CD4-positive, alpha-beta T cell treated with Interleukin-15 for 4 hours (primary cell): ENCODE data around the gene ZBTB16.

Experiments used
- DNase-seq: peaks from one replicate; pipeline ENCODE4 v3.0.0-alpha.2; 2020; ENCODE audit warnings: low spot score

ZBTB16 gene

GRCh38 chr11:114211444-114212121, 152.1 kb downstream of the ZBTB16 start:
- DNase-seq = no peak

- DNase-seq = no peak
Observed at GRCh38 chr11:114213622-114214021, 154.1 kb downstream of the ZBTB16 start.

GRCh38 chr11:114215428-114215827, 155.9 kb downstream of the ZBTB16 start:
- no peak for DNase-seq

GRCh38 chr11:114215871-114216795, 156.6 kb downstream of the ZBTB16 start:
- no peak for DNase-seq

GRCh38 chr11:114216796-114217180, 157.3 kb downstream of the ZBTB16 start:
- DNase-seq = peak; percentile 7

- DNase-seq = no peak
Observed at GRCh38 chr11:114218508-114218907, 159.0 kb downstream of the ZBTB16 start.

- DNase-seq = no peak
Observed at GRCh38 chr11:114219559-114220349, 160.2 kb downstream of the ZBTB16 start.

GRCh38 chr11:114221037-114221436, 161.5 kb downstream of the ZBTB16 start:
- no peak for DNase-seq

- DNase-seq = no peak
Observed at GRCh38 chr11:114225661-114226060, 166.2 kb downstream of the ZBTB16 start.

- no peak for DNase-seq
Observed at GRCh38 chr11:114226356-114226755, 166.8 kb downstream of the ZBTB16 start.

- no peak for DNase-seq
Observed at GRCh38 chr11:114228435-114229411, 169.2 kb downstream of the ZBTB16 start.

GRCh38 chr11:114230031-114230704, 170.7 kb downstream of the ZBTB16 start:
- DNase-seq = no peak

GRCh38 chr11:114232400-114233059, 173.0 kb downstream of the ZBTB16 start:
- no peak for DNase-seq

- no peak for DNase-seq
Observed at GRCh38 chr11:114233755-114234154, 174.2 kb downstream of the ZBTB16 start.

- no peak for DNase-seq
Observed at GRCh38 chr11:114236829-114237228, 177.3 kb downstream of the ZBTB16 start.

GRCh38 chr11:114237321-114238280, 178.1 kb downstream of the ZBTB16 start:
- no peak for DNase-seq

GRCh38 chr11:114239753-114240161, 180.2 kb downstream of the ZBTB16 start:
- no peak for DNase-seq

- no peak for DNase-seq
Observed at GRCh38 chr11:114242032-114242431, 182.5 kb downstream of the ZBTB16 start.
